ENCODE data around the gene FLNA. TPM values are rescaled to one million over a fixed set of nuclear protein-coding genes. Genes with fewer than 3 reads are reported as not detected.
A peak's percentile ranks its signal among the peaks of the same experiment; 100 is the strongest.

Gene FLNA
- total and polyA plus RNA-seq, 10 of the 15 experiments (the other 5 are each of a cell fraction or from before 2014, with no cell fraction given) = 5.1 to 643 (median 171) TPM

DNA sequence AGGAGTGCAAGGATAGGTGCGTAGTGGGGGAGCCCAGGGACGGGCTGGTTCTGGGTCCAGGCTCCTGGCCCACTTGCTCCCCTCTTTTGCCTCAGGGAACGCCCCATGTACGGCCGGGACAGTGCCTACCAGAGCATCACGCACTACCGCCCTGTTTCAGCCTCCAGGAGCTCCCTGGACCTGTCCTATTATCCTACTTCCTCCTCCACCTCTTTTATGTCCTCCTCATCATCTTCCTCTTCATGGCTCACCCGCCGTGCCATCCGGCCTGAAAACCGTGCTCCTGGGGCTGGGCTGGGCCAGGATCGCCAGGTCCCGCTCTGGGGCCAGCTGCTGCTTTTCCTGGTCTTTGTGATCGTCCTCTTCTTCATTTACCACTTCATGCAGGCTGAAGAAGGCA, 6.4 kb upstream of the FLNA start:
- CTCF ChIA-PET = no interaction called here
- no TSS peak for BruUV-seq (replicated peaks)
- no peak overlapping the region for H3K9ac ChIP-seq (ENCODE audit: control insufficient read depth, insufficient read depth, low read length)
- no peak overlapping the region for H3K4me3 ChIP-seq
- TF ChIP-seq FOXM1 (IDR thresholded peaks at IDR 0.05; ENCODE audit: low read depth, low read length) (no peak), ZNF274 (IDR thresholded peaks at IDR 0.05; ENCODE audit: insufficient read depth, insufficient read length) (no peak), HDAC6 (IDR thresholded peaks at IDR 0.05; ENCODE audit: unreplicated experiment) (no peak)
- TF ChIP-seq, protein P1, sequence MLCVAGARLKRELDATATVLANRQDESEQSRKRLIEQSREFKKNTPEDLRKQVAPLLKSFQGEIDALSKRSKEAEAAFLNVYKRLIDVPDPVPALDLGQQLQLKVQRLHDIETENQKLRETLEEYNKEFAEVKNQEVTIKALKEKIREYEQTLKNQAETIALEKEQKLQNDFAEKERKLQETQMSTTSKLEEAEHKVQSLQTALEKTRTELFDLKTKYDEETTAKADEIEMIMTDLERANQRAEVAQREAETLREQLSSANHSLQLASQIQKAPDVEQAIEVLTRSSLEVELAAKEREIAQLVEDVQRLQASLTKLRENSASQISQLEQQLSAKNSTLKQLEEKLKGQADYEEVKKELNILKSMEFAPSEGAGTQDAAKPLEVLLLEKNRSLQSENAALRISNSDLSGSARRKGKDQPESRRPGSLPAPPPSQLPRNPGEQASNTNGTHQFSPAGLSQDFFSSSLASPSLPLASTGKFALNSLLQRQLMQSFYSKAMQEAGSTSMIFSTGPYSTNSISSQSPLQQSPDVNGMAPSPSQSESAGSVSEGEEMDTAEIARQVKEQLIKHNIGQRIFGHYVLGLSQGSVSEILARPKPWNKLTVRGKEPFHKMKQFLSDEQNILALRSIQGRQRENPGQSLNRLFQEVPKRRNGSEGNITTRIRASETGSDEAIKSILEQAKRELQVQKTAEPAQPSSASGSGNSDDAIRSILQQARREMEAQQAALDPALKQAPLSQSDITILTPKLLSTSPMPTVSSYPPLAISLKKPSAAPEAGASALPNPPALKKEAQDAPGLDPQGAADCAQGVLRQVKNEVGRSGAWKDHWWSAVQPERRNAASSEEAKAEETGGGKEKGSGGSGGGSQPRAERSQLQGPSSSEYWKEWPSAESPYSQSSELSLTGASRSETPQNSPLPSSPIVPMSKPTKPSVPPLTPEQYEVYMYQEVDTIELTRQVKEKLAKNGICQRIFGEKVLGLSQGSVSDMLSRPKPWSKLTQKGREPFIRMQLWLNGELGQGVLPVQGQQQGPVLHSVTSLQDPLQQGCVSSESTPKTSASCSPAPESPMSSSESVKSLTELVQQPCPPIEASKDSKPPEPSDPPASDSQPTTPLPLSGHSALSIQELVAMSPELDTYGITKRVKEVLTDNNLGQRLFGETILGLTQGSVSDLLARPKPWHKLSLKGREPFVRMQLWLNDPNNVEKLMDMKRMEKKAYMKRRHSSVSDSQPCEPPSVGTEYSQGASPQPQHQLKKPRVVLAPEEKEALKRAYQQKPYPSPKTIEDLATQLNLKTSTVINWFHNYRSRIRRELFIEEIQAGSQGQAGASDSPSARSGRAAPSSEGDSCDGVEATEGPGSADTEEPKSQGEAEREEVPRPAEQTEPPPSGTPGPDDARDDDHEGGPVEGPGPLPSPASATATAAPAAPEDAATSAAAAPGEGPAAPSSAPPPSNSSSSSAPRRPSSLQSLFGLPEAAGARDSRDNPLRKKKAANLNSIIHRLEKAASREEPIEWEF (IDR thresholded peaks at IDR 0.05; ENCODE audit: insufficient replicate concordance, low read depth, low read length) = no peak
- TF ChIP-seq, protein P2, sequence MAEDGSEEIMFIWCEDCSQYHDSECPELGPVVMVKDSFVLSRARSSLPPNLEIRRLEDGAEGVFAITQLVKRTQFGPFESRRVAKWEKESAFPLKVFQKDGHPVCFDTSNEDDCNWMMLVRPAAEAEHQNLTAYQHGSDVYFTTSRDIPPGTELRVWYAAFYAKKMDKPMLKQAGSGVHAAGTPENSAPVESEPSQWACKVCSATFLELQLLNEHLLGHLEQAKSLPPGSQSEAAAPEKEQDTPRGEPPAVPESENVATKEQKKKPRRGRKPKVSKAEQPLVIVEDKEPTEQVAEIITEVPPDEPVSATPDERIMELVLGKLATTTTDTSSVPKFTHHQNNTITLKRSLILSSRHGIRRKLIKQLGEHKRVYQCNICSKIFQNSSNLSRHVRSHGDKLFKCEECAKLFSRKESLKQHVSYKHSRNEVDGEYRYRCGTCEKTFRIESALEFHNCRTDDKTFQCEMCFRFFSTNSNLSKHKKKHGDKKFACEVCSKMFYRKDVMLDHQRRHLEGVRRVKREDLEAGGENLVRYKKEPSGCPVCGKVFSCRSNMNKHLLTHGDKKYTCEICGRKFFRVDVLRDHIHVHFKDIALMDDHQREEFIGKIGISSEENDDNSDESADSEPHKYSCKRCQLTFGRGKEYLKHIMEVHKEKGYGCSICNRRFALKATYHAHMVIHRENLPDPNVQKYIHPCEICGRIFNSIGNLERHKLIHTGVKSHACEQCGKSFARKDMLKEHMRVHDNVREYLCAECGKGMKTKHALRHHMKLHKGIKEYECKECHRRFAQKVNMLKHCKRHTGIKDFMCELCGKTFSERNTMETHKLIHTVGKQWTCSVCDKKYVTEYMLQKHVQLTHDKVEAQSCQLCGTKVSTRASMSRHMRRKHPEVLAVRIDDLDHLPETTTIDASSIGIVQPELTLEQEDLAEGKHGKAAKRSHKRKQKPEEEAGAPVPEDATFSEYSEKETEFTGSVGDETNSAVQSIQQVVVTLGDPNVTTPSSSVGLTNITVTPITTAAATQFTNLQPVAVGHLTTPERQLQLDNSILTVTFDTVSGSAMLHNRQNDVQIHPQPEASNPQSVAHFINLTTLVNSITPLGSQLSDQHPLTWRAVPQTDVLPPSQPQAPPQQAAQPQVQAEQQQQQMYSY (CRISPR knock-in tag; IDR thresholded peaks at IDR 0.05) = no peak
- RAD21 ChIA-PET (ENCODE audit: unreplicated experiment) = no interaction called here
- WGBS (ENCODE audit: insufficient coverage, insufficient replicate concordance, low lambda C conversion rate, missing lambda C conversion rate) = 73% methylated on average over 14 of the region's 14 CpGs
- peaks cover 15% of the 10 kb centered on the region for H3K79me2 ChIP-seq (ENCODE audit: control insufficient read depth, insufficient read depth, low read length)
- intact Hi-C loops (cut with micrococcal nuclease; ENCODE audit: unreplicated experiment) = no loop called here
- SMC1A ChIA-PET (ENCODE audit: uncharacterized antibody, unreplicated experiment) = no interaction called here
- no peaks in the 10 kb centered on the region; a peak in 1 of 4 replicates for H3K36me3 ChIP-seq (ENCODE audit: control insufficient read depth in 2 of 2, insufficient read depth in 2 of 2, low read length in 1 of 2)
- 0 out of 2 replicates have a peak overlapping the region, but pooled peaks have one; percentile 17 for H3K4me2 ChIP-seq (ENCODE audit: control insufficient read depth, insufficient read depth)
- H3K9me3 ChIP-seq (replicated peaks; ENCODE audit: control insufficient read depth, insufficient read depth, low read length) = no peaks in the 10 kb centered on the region; the same call in 2 of the 3 replicates
- H2AFZ ChIP-seq (ENCODE audit: control insufficient read depth, low read depth, low read length) = no peak overlapping the region
- no peak for ATAC-seq
- in situ Hi-C loops (cut with MboI) = no loop called here
- no peak for FAIRE-seq
- POLR2A ChIA-PET = no interaction called here
- H3K4me1 ChIP-seq (ENCODE audit: control insufficient read depth, insufficient read depth, low read length) = no peaks in the 10 kb centered on the region; the same call in 1 of the 2 replicates
- H4K20me1 ChIP-seq (ENCODE audit: control insufficient read depth, insufficient read depth) = no peaks in the 10 kb centered on the region
- DNase-seq (ENCODE audit: low read depth, low spot score) = no peak
- no peak overlapping the region for H3K27ac ChIP-seq (ENCODE audit: control insufficient read depth, insufficient read depth)
- H3K27me3 ChIP-seq (replicated peaks in 1 of 2; ENCODE audit: control insufficient read depth in 2 of 2, insufficient read depth in 2 of 2, low read length in 1 of 2) = no peaks in the 10 kb centered on the region

Data from GM12878 (cell line).